ENCODE measurements around the gene DZIP1. TPM values are rescaled to one million over a fixed set of nuclear protein-coding genes. Genes with fewer than 3 reads are reported as not detected.

The DZIP1 gene
- polyA plus RNA-seq, 1 experiment, result 11.4 TPM

- Histone ChIP-seq H3K36me3 (ENCODE audit: control insufficient read depth, insufficient read depth, low read length) (no peaks in the 10 kb centered on the region), H3K4me3 (ENCODE audit: low read depth, low read length) (no peak overlapping the region), H3K27me3 (ENCODE audit: control insufficient read depth, insufficient read depth, low read length) (no peaks in the 10 kb centered on the region)
- CTCF ChIA-PET, result no interaction called here
- POLR2A ChIA-PET, result no interaction called here
- no peak for DNase-seq (ENCODE audit: low read depth)
- TF ChIP-seq, protein P1, sequence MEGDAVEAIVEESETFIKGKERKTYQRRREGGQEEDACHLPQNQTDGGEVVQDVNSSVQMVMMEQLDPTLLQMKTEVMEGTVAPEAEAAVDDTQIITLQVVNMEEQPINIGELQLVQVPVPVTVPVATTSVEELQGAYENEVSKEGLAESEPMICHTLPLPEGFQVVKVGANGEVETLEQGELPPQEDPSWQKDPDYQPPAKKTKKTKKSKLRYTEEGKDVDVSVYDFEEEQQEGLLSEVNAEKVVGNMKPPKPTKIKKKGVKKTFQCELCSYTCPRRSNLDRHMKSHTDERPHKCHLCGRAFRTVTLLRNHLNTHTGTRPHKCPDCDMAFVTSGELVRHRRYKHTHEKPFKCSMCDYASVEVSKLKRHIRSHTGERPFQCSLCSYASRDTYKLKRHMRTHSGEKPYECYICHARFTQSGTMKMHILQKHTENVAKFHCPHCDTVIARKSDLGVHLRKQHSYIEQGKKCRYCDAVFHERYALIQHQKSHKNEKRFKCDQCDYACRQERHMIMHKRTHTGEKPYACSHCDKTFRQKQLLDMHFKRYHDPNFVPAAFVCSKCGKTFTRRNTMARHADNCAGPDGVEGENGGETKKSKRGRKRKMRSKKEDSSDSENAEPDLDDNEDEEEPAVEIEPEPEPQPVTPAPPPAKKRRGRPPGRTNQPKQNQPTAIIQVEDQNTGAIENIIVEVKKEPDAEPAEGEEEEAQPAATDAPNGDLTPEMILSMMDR (IDR thresholded peaks at IDR 0.05; ENCODE audit: insufficient read depth, low read depth, low read length), result no peak
Observed at GRCh38 chr13:95678967-95679366, 34.5 kb upstream of the DZIP1 start.

GRCh38 chr13:95677564-95678266, 33.2 kb upstream of the DZIP1 start:
- peak overlapping the region; percentile 94 for H3K4me3 ChIP-seq (ENCODE audit: low read depth, low read length)
- TF ChIP-seq, protein P1 (IDR thresholded peaks at IDR 0.05; ENCODE audit: insufficient read depth, low read depth, low read length), result no peak
- no peaks in the 10 kb centered on the region for H3K36me3 ChIP-seq (ENCODE audit: control insufficient read depth, insufficient read depth, low read length)
- POLR2A ChIA-PET, result no interaction called here
- no peaks in the 10 kb centered on the region for H3K27me3 ChIP-seq (ENCODE audit: control insufficient read depth, insufficient read depth, low read length)
- CTCF ChIA-PET, result interaction anchor here (0.7 kb wide), 1 partner anchor 18 kb away, joined by 5 read pairs; no protein-coding TSS in a partner anchor
- no peak for DNase-seq (ENCODE audit: low read depth)

DNA sequence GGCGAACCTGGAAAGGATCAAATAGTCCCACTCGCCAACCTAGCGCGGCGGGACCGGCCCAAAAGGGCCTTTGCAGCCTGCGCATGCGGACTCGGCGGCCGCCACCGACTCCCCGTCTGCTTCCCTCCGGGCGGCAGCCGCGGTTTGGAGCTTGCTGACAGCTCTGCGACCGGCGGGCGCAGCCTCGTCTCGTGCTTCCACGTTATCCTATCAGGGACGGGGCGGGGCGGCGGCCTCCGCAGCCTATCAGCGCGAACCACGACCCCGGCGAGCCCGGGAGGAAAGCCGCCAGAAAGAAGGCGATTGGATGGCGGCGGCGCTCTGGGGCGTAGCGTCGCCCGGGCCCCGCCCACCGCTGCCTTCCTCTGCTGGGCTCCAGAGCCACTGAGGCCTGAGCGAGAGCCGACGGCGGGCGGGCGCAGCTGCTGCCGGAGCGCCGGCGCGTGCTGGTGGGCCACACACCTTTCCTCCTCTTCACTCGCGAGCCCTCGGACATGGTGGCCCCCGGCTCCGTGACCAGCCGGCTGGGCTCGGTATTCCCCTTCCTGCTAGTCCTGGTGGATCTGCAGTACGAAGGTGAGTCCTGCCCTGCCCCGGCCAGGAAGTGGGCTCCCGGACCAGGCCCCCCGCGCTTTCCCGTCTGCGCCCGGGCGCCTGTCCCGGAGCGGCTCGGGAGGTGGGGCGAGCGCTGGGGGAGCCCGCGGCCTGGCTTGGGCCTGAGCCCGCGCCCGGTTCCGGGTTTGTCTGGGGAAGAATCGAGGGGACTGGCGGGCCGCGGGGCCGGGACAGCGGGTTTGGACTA, 32.5 kb upstream of the DZIP1 start, which contains the start of gene DNAJC3:
TSS of gene DNAJC3 (plus strand) at position 378 of the 802 bp plus-strand sequence. CDS start at position 495, 117 bp downstream.
- H3K36me3 ChIP-seq (ENCODE audit: control insufficient read depth, insufficient read depth, low read length), result no peaks in the 10 kb centered on the region
- peak; percentile 90 for DNase-seq (ENCODE audit: low read depth)
- ChIA-PET CTCF (interaction anchor here (0.9 to 1.2 kb wide), 4 partner anchors 9 to 157 kb away, joined by 3 to 5 read pairs (median 4); no protein-coding TSS in a partner anchor), POLR2A (interaction anchor here (0.5 to 1.0 kb wide), 2 partner anchors 157 to 705 kb away, joined by 3 to 4 read pairs; no protein-coding TSS in a partner anchor)
- H3K4me3 ChIP-seq (ENCODE audit: low read depth, low read length), result peak within 1 kb of the TSS; percentile 94
- TF ChIP-seq, protein P1 (IDR thresholded peaks at IDR 0.05; ENCODE audit: insufficient read depth, low read depth, low read length), result no peak
- no peaks in the 10 kb centered on the region for H3K27me3 ChIP-seq (ENCODE audit: control insufficient read depth, insufficient read depth, low read length)

DNA sequence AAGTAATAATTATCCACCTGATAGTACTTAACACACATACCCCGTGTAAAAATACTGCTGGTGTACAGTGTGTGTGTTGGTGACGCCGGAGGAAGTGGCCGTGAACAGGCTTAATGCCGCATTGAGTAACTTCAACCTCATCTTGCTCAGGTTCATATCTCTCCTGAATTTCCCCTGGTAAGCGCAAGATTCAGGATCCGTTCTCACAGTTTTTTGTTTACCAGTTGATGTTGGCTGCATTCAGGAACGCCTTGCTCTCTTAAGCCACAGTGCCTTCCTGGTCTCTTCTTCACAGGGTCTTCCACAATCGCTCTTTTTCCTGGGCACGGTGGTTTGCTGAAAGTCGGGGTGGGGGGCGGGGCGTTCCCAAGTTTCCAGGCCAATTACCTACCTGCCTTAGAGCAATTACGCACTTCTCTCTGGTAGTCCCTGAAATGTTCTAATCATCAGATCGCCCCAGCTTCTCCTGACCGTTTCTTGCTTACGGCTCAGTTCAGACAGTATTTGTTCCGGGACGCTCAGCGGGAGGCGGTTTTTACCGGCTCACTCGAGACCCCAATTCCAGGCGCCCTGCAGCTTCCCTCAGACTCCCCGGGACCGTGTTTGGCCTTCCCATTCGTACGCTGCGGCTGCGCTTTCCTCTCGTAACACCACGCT, 31.7 kb upstream of the DZIP1 start:
- no peak for DNase-seq (ENCODE audit: low read depth)
- H3K36me3 ChIP-seq (ENCODE audit: control insufficient read depth, insufficient read depth, low read length), result no peaks in the 10 kb centered on the region
- TF ChIP-seq, protein P1 (IDR thresholded peaks at IDR 0.05; ENCODE audit: insufficient read depth, low read depth, low read length), result no peak
- ChIA-PET POLR2A (interaction anchor here (0.5 to 1.0 kb wide), 2 partner anchors 158 to 704 kb away, joined by 3 to 4 read pairs; no protein-coding TSS in a partner anchor), CTCF (interaction anchor here (0.9 to 1.2 kb wide), 4 partner anchors 9 to 158 kb away, joined by 3 to 5 read pairs (median 4); no protein-coding TSS in a partner anchor)
- H3K4me3 ChIP-seq (ENCODE audit: low read depth, low read length), result peak overlapping the region; percentile 89
- no peaks in the 10 kb centered on the region for H3K27me3 ChIP-seq (ENCODE audit: control insufficient read depth, insufficient read depth, low read length)
